Parathyroid adenoma (tissue), 2 donors: Measurements from ENCODE around the gene HSPA1A.
"Not testable (repeated sequence)": the region's sequence is repeated elsewhere in the genome, so short reads cannot be mapped to it uniquely, and the experiment has no call there.

ENCODE experiments used
- H2AFZ ChIP-seq: fragments of 300-600 bp; sonication (generic); one replicate; pipeline ENCODE4 v1.7.0; 2017; ENCODE audit warnings: antibody characterized with exemption, mild to moderate bottlenecking
- H3K27ac ChIP-seq: fragments of 300-600 bp; sonication (generic); one replicate; pipeline ENCODE4 v1.7.0; 2017
- H3K27me3 ChIP-seq: fragments of 300-600 bp; sonication (generic); one replicate; pipeline ENCODE4 v1.7.0; 2017; ENCODE audit warnings: low read length; ENCODE audit not compliant: control insufficient read depth, insufficient read depth
- H3K36me3 ChIP-seq: fragments of 300-600 bp; sonication (generic); one replicate; pipeline ENCODE4 v1.7.0; 2017; ENCODE audit warnings: low read length; ENCODE audit not compliant: control insufficient read depth, insufficient read depth
- H3K4me1 ChIP-seq: fragments of 300-600 bp; sonication (generic); one replicate; pipeline ENCODE4 v1.7.0; 2017; ENCODE audit warnings: control low read depth
- H3K4me2 ChIP-seq: fragments of 300-600 bp; sonication (generic); one replicate; pipeline ENCODE4 v1.7.0; 2017; ENCODE audit warnings: low read length
- H3K4me3 ChIP-seq: fragments of 300-600 bp; sonication (generic); one replicate; pipeline ENCODE4 v1.7.0; 2017; ENCODE audit warnings: low read depth, low read length
- H3K79me2 ChIP-seq: fragments of 300-600 bp; sonication (generic); one replicate; pipeline ENCODE4 v1.7.0; 2017; ENCODE audit warnings: control low read depth
- H3K9ac ChIP-seq: fragments of 300-600 bp; sonication (generic); one replicate; pipeline ENCODE4 v1.7.0; 2017; ENCODE audit warnings: mild to moderate bottlenecking
- H3K9me3 ChIP-seq: fragments of 300-600 bp; sonication (generic); one replicate; pipeline ENCODE4 v1.7.0; 2017; ENCODE audit warnings: low read length; ENCODE audit not compliant: control insufficient read depth
- CTCF ChIP-seq: fragments of 300-600 bp; sonication (generic); IDR thresholded peaks from one replicate; pipeline ENCODE4 v1.7.0; 2017; ENCODE audit warnings: antibody characterized with exemption, mild to moderate bottlenecking
- donor health status: primary hyperparathyroidism.

HSPA1A gene

DNA sequence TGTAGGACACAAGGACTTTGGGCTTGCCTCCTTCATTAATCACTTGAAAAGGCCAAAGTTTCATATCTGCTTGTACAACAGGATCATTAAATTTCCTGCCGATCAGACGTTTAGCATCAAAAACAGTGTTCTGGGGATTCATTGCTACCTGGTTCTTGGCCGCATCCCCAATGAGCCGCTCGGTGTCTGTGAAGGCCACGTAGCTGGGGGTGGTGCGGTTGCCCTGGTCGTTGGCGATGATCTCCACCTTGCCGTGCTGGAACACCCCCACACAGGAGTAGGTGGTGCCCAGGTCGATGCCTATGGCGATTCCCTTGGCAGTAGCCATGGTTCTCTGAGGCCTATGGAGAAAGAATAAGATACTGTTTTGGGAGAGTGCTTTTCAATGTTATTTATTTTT, 3.7 kb upstream of the HSPA1A start:
- Histone ChIP-seq H3K4me2 (no peak overlapping the region), H3K9ac (no peak overlapping the region), H3K36me3 (no peaks in the 10 kb centered on the region), H3K4me1 (peaks cover 9% of the 10 kb centered on the region), H3K4me3 (no peak overlapping the region), H3K27ac (no peak overlapping the region), H3K27me3 (no peaks in the 10 kb centered on the region), H3K9me3 (no peaks in the 10 kb centered on the region), H3K79me2 (no peaks in the 10 kb centered on the region), H2AFZ (no peak overlapping the region)
- no peak for TF ChIP-seq CTCF

- Histone ChIP-seq H3K79me2 (no peaks in the 10 kb centered on the region), H3K9ac (no peak overlapping the region), H3K27ac (peak overlapping the region; percentile 88), H3K4me2 (peak overlapping the region; percentile 76), H3K4me1 (peaks cover 9% of the 10 kb centered on the region), H3K27me3 (no peaks in the 10 kb centered on the region), H2AFZ (peak overlapping the region; percentile 93), H3K9me3 (no peaks in the 10 kb centered on the region), H3K4me3 (peak overlapping the region; percentile 42), H3K36me3 (no peaks in the 10 kb centered on the region)
- no peak for TF ChIP-seq CTCF
Measured at GRCh38 chr6:31813465-31813849, 1.9 kb upstream of the HSPA1A start.

GRCh38 chr6:31814677-31815024, 692 bp upstream of the HSPA1A start:
- H3K27ac ChIP-seq = peak overlapping the region; percentile 94
- no peaks in the 10 kb centered on the region for H3K79me2 ChIP-seq
- no peaks in the 10 kb centered on the region for H3K36me3 ChIP-seq
- TF ChIP-seq CTCF = no peak
- H3K9ac ChIP-seq = no peak overlapping the region
- peak overlapping the region; percentile 61 for H3K4me3 ChIP-seq
- H3K9me3 ChIP-seq = no peaks in the 10 kb centered on the region
- H2AFZ ChIP-seq = peak overlapping the region; percentile 88
- peak overlapping the region; percentile 94 for H3K4me2 ChIP-seq
- peaks cover 9% of the 10 kb centered on the region for H3K4me1 ChIP-seq
- H3K27me3 ChIP-seq = no peaks in the 10 kb centered on the region

GRCh38 chr6:31817133-31817928, 2.0 kb downstream of the HSPA1A start:
- H2AFZ ChIP-seq, H3K9ac ChIP-seq, H3K4me1 ChIP-seq, H3K36me3 ChIP-seq, H3K79me2 ChIP-seq, H3K27me3 ChIP-seq, H3K9me3 ChIP-seq: not testable (repeated sequence)
- peak overlapping the region; percentile 41 for H3K27ac ChIP-seq
- peak overlapping the region; percentile 78 for H3K4me3 ChIP-seq
- peak overlapping the region; percentile 80 for H3K4me2 ChIP-seq

DNA sequence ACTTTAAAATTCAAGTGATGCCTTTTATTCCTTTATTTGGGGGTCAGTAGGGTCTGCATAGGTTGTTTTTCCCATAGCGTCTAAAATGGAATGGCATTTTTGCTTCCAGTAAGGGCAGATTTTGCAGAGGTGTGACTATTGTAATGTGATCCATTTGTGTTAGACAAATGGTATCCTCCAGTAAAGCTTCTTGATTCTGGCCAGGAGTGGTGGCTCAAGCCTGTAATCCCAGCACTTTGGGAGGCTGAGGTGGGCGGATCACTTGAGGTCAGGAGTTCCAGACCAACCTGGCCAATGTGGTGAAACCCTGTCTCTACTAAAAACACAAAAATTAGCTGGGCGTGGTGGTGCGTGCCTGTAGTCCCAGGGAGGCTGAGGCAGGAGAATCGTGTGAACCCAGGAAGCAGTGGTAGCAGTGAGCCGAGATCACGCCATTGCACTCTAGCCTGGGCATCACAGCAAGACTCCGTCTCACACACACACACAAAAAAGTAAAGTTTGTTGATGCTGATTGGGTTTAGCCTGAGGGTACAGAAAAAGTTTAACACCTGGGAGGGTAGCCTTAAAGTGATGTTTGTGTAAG, 2.7 kb downstream of the HSPA1A start:
- Histone ChIP-seq H3K4me1 (peaks cover 13% of the 10 kb centered on the region), H3K27ac (peak overlapping the region; percentile 41), H3K4me3 (peak overlapping the region; percentile 78), H3K4me2 (peak overlapping the region; percentile 80)
- H2AFZ ChIP-seq, H3K36me3 ChIP-seq, H3K9ac ChIP-seq, H3K79me2 ChIP-seq, H3K9me3 ChIP-seq, H3K27me3 ChIP-seq: not testable (repeated sequence)
